H54 (cell line): Measurements from ENCODE around the gene PILRA.

ENCODE experiments used
- DNase-seq: peaks from one replicate; pipeline ENCODE4 v3.0.0; 2011; ENCODE audit warnings: low spot score, mixed read lengths; ENCODE audit not compliant: insufficient read length
- FAIRE-seq: peaks from 3 replicates; lab custom pipeline; 2011; peaks lifted over from hg19 to GRCh38; lab: Jason Lieb, UNC
- POLR2A ChIP-seq: IDR thresholded peaks from 2 replicates; pipeline ENCODE4 v1.6.1; 2011; ENCODE audit warnings: low read depth, mild to moderate bottlenecking, low read length

The PILRA gene

DNA sequence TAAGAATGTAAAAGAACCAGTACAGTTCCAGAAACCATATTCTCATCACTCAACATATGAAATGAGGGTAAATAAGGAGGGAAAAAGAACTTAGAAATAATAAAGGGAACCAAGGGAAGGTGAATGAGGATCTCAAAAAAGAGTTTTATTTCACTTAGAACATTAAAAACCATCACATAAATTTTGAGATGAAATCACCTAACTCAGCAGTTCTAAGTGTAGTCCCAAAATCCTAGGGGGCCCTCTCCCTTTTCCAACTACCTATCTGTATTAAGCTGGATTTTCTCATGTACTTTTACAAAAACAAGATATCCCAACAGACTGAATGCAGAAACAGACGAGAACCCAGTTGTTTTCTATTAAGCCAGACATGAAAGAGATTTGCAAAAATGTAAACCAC lies 52.1 kb downstream of the PILRA start:
- no peak for TF ChIP-seq POLR2A
- no peak for FAIRE-seq
- DNase-seq = no peak

DNA sequence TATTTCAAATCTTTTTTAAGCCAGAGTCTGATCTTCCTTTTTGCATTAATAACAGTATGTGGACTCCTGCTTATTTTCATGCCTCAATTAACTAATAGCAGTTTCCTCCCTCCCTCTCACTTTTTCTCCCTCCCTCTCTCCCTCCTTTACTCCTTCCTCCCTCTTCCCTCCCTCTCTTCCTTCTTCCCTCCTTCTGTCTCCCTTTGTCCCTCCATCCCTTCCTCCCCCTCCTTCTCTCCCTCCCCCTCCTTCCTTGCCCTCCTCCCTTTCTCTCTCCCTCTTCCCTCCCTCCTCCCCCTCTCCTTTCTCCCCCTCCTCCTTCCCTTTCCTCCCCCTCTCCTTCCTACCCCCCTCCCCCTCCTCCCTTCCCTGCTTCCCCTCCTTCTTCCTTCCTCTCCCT lies 53.2 kb downstream of the PILRA start:
- DNase-seq (no peak), FAIRE-seq (no peak)
- no peak for TF ChIP-seq POLR2A

DNA sequence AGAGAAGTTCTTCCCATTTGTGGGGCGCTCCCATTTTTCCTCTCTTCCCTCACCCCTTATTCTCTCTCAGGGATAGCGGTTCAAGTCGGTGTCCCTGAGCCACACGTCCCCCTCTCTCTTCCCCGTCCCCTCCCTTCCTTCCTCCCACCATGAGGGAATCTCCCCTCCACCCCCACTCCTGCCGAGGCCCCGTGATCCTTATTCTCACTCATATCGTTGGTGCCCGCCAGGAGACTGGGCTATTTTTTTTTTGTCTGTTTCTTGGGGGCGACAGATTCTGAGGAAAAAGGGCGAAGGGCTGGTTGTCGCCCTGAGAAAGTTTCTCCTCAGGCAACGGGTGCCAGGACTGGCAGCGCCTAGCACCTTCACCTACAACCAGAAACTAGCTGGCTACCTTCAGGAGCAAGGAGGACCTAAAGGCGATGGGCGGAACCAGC lies 54.5 kb downstream of the PILRA start:
- no peak for TF ChIP-seq POLR2A

DNA sequence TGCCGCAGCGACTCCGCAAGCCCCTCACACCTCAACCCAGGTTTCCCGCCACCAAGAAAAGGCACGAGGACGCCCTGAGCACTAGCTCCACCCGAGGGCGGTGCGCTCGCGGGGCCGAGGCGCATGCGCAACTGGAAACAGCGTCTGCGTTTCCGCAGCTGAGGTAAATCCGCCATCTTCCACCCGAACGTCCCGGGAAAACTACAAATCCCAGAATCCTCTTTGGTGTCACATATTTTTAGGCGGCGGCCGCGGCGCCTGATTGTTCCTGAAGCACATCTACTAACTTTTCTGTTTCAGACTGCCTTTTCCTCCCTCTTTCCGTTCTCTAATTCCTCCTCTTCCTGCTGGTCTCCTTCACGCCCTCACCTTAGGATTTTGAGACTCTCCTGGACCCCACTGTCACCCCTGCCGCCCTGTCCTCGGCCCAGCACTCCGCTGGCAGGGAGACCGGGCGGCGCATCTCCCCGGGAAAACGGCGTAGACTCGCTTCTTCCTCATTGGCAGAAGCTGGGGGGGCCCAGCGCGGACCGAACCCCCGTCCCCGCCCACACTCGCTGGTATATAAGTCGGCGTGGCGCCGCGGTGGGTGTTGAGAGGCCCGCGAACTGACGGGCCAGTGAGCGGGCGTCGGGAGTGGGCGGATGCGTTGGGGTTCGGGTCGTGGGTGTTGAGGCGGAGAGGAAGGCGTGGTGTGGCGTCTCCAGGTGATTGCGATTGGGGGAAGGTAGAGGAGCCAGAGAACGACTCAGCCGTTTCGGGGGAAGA lies 55.1 kb downstream of the PILRA start, which contains the start of gene ZCWPW1:
Gene ZCWPW1 (minus strand): TSS at position 505 of the 768 bp plus-strand sequence. CDS start 8,054 bp downstream, outside the sequence.
- peak; percentile 87 for DNase-seq
- peak; percentile 100 for TF ChIP-seq POLR2A
- peak; percentile 23 for FAIRE-seq

More for the DNA sequence above, 54.5 kb downstream of the PILRA start:
- DNase-seq (no peak), FAIRE-seq (no peak)

GRCh38 chr7:100428967-100429636 lies 55.8 kb downstream of the PILRA start:
- DNase-seq = peak; percentile 82
- TF ChIP-seq POLR2A = peak; percentile 96
- FAIRE-seq = no peak

DNA sequence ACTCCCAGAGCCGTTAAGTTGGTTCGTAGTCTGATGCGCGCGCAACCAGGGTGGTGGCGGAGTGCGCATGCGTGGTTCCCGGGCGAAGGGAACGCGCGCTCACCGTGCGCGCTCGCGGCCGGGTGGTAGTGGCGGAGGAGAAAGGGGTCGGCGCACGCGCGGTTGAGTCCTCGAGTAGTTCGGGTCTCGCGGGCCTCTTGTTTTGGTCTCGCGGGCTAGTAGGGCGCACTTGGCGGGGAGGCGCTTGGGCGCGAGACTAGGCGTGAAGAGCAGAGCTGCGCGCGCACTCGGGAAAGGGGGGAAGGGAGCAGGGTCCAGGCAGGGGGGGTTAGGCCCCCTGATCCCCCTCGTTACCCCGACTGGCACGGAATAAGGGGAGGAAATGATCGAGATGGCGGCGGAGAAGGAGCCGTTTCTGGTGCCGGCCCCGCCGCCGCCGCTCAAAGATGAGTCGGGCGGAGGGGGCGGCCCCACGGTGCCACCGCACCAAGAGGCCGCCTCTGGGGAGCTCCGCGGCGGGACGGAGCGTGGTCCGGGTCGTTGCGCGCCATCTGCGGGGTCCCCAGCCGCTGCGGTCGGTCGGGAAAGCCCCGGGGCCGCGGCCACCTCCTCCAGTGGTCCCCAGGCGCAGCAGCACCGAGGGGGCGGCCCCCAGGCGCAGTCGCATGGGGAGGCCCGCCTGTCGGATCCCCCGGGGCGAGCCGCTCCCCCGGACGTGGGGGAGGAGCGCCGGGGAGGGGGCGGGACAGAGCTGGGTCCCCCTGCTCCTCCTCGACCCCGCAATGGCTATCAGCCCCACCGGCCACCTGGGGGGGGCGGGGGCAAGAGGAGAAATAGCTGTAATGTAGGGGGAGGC lies 56.6 kb downstream of the PILRA start, which contains the start of gene MEPCE:
Gene MEPCE (plus strand): TSS at position 195 of the 856 bp plus-strand sequence. CDS start 188 bp downstream, at position 383.
- peak; percentile 13; the same call in 1 of the 2 replicates for TF ChIP-seq POLR2A
- DNase-seq = peak; percentile 91
- no peak for FAIRE-seq

GRCh38 chr7:100430493-100431285 lies 57.4 kb downstream of the PILRA start:
- FAIRE-seq (no peak), DNase-seq (no peak)
- no peak for TF ChIP-seq POLR2A

GRCh38 chr7:100431286-100431735 lies 58.0 kb downstream of the PILRA start:
- no peak for FAIRE-seq
- no peak for TF ChIP-seq POLR2A
- DNase-seq = no peak

GRCh38 chr7:100432053-100432452 lies 58.8 kb downstream of the PILRA start:
- DNase-seq = no peak
- no peak for FAIRE-seq
- no peak for TF ChIP-seq POLR2A

- FAIRE-seq (no peak), DNase-seq (no peak)
Observed at GRCh38 chr7:100432621-100433275, 59.5 kb downstream of the PILRA start.

DNA sequence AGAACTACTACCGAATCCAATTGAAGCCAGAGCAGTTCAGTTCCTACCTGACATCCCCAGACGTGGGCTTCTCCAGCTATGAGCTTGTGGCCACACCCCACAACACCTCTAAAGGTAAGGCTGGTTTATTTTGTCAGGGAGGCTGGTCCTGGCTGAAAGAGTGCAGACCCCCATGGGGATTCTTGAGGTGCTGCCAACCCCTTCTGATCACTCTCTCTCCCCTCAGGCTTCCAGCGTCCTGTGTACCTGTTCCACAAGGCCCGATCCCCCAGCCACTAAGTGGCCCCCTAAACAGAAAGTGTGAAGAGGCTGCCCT lies 59.9 kb downstream of the PILRA start:
- no peak for TF ChIP-seq POLR2A
- no peak for DNase-seq
- no peak for FAIRE-seq

More at GRCh38 chr7:100432621-100433275, 59.5 kb downstream of the PILRA start:
- no peak for TF ChIP-seq POLR2A

- FAIRE-seq (no peak), DNase-seq (no peak)
- no peak for TF ChIP-seq POLR2A
Observed at GRCh38 chr7:100433592-100434296, 60.5 kb downstream of the PILRA start.
